Liver (tissue), 3 donors: ENCODE results near the gene CMIP.

Experiments used
- ATF3 ChIP-seq: IDR thresholded peaks from 2 replicates; pipeline ENCODE4 v1.6.1; 2016; ENCODE audit warnings: antibody characterized with exemption
- CTCF ChIP-seq: fragments of 150-350 bp; IDR thresholded peaks from 2 replicates; pipeline ENCODE4 v1.5.1; 2017; ENCODE audit warnings: improper control_type of control experiment, low read depth, low read length; ENCODE audit not compliant: missing input control
- GABPA ChIP-seq, 2 donors: IDR thresholded peaks in 1 of 2; conservative IDR thresholded peaks in 1 of 2; 2 replicates each; pipeline ENCODE4 v1.6.1; 2016; ENCODE audit warnings: antibody characterized with exemption in 2 of 2, mild to moderate bottlenecking in 1 of 2, moderate library complexity in 1 of 2
- RAD21 ChIP-seq, 2 donors: IDR thresholded peaks; 2 replicates each; pipeline ENCODE4 v1.6.1; 2016; ENCODE audit warnings: antibody characterized with exemption in 2 of 2, mild to moderate bottlenecking in 2 of 2
- REST ChIP-seq: IDR thresholded peaks from 2 replicates; pipeline ENCODE4 v1.6.1; 2016; ENCODE audit warnings: antibody characterized with exemption, mild to moderate bottlenecking
- donor health status: healthy.
- donor health status: healthy.

GRCh38 chr16:81526199-81526598 lies 81.6 kb downstream of the CMIP start:
- TF ChIP-seq ATF3 (no peak), CTCF (no peak), REST (no peak), RAD21 (IDR thresholded peaks at IDR 0.05) (no peak), GABPA (IDR thresholded peaks at IDR 0.05 in 1 of 2, conservative IDR thresholded peaks at IDR 0.05 in 1 of 2) (no peak)
